DND-41 (cell line): ENCODE data around the gene DGKG.

ENCODE experiments used
- ATAC-seq: fragments of 200-7000 bp; cut with Tn5 transposase; 3 replicates; pipeline ENCODE4 v1.9.1; 2021; ENCODE audit warnings: low read depth; ENCODE audit not compliant: insufficient read depth
- DNase-seq: peaks from one replicate; pipeline ENCODE4 v3.0.0-alpha.2; 2020
- H2AFZ ChIP-seq: 2 replicates; pipeline ENCODE4 v1.6.0; 2012; ENCODE audit warnings: low read depth, low read length
- H3K27ac ChIP-seq: 2 replicates; pipeline ENCODE4 v1.5.1; 2012; ENCODE audit warnings: low read length, inconsistent platforms
- H3K27me3 ChIP-seq: fragments of 200-600 bp; sonication (generic); 2 replicates; pipeline ENCODE4 v1.6.0; 2012; ENCODE audit warnings: low read length, mild to moderate bottlenecking, inconsistent platforms; ENCODE audit not compliant: insufficient read depth, poor library complexity
- H3K36me3 ChIP-seq: 2 replicates; pipeline ENCODE4 v1.5.1; 2012; ENCODE audit warnings: low read length, inconsistent platforms; ENCODE audit not compliant: insufficient read depth
- H3K4me1 ChIP-seq: 2 replicates; pipeline ENCODE4 v1.5.1; 2012; ENCODE audit warnings: mild to moderate bottlenecking, low read length; ENCODE audit not compliant: insufficient read depth
- H3K4me2 ChIP-seq: 2 replicates; pipeline ENCODE4 v1.6.0; 2012; ENCODE audit warnings: mild to moderate bottlenecking, moderate library complexity, low read length, inconsistent platforms; ENCODE audit not compliant: insufficient read depth
- H3K4me3 ChIP-seq, 2 experiments: fragments of 200-600 bp in 1 of 2; shearing (Covaris generic) in 1 of 2; 2 replicates each; pipeline ENCODE4 v1.5.1; 2012 to 2016; ENCODE audit warnings: inconsistent platforms in 2 of 2, low read length in 2 of 2, mild to moderate bottlenecking in 2 of 2, low read depth in 1 of 2, moderate library complexity in 1 of 2
- H3K79me2 ChIP-seq: 2 replicates; pipeline ENCODE4 v1.6.0; 2012; ENCODE audit warnings: low read length, inconsistent platforms; ENCODE audit not compliant: insufficient read depth
- H3K9ac ChIP-seq: 2 replicates; pipeline ENCODE4 v1.6.0; 2012; ENCODE audit warnings: low read depth, mild to moderate bottlenecking, inconsistent platforms, low read length, moderate library complexity
- H3K9me3 ChIP-seq: 2 replicates; pipeline ENCODE4 v1.5.1; 2012; ENCODE audit warnings: low read length, moderate library complexity, mild to moderate bottlenecking, inconsistent platforms; ENCODE audit not compliant: insufficient read depth, severe bottlenecking
- H4K20me1 ChIP-seq: 2 replicates; pipeline ENCODE4 v1.6.0; 2012; ENCODE audit warnings: low read length; ENCODE audit not compliant: insufficient read depth
- EZH2 ChIP-seq: IDR thresholded peaks from 3 replicates; pipeline ENCODE4 v1.6.1; 2012; ENCODE audit warnings: borderline replicate concordance, low read depth, mild to moderate bottlenecking, moderate library complexity, low read length, inconsistent platforms; ENCODE audit not compliant: severe bottlenecking
- TF ChIP-seq, protein P1 (sequence below): IDR thresholded peaks from 2 replicates; pipeline ENCODE4 v1.5.1; 2012; ENCODE audit warnings: borderline replicate concordance, low read length, moderate library complexity, mild to moderate bottlenecking; ENCODE audit not compliant: poor library complexity, severe bottlenecking; ENCODE audit errors: extremely low read depth

The DGKG gene

DNA sequence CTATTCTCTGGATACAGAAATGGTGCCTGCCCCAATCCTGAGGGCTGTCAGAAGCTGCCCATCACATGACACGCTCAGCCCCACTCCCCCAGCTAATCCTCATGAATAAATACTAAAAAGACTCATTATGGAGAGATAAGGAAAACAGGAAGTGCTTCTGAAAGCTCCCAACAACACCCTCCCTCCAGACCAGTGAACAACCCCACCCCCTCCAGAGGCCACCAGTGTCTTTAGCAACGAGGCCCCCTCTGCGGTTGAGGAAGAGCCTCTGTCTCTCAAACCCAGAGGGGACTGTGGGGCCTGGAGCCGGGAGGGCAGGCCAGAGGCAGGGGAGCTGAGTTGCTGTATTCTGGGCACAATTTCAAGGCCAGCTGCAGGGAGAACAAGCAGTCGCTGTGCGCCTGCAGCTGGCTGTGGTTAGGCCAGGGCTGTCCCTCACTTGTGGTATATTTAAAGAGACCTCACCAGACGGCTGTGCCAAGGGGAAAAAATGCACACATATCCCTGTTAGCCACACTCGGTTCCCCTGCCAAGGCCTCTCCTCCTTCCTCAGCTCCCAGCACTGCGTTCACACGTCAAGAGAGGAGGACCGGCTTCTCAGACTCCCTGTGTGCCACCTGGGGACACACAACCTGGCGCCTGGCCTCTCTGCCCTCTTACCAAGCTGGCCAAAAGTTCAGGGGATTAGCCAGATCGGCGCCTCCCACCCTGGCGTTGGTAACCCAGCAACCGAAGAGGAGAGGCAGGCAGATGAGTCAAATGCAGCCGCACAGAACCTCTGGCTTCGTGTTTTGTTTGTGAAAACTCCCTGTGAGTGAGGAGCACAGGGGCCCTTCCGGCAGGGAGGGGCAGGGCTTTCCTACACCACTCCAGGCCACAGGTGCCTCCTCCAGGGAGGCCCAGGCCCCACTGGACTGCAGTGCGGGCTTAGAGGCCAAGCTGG lies 152.0 kb downstream of the DGKG start:
- Histone ChIP-seq H3K79me2 (no peaks in the 10 kb centered on the region), H3K4me2 (peak overlapping the region; percentile 45), H3K9ac (no peak overlapping the region; the same call in 1 of the 2 replicates), H2AFZ (no peak overlapping the region; the same call in 1 of the 2 replicates), H3K4me1 (peaks cover 24% of the 10 kb centered on the region), H3K27me3 (no peaks in the 10 kb centered on the region), H3K4me3 (no peak overlapping the region), H3K36me3 (no peaks in the 10 kb centered on the region), H3K9me3 (no peaks in the 10 kb centered on the region), H3K27ac (peak overlapping the region; percentile 32), H4K20me1 (0 out of 2 replicates have a peak, but pooled peaks cover 7% of the 10 kb centered on the region)
- ATAC-seq (peak; percentile 93), DNase-seq (peak; percentile 79)
- TF ChIP-seq, protein P1, sequence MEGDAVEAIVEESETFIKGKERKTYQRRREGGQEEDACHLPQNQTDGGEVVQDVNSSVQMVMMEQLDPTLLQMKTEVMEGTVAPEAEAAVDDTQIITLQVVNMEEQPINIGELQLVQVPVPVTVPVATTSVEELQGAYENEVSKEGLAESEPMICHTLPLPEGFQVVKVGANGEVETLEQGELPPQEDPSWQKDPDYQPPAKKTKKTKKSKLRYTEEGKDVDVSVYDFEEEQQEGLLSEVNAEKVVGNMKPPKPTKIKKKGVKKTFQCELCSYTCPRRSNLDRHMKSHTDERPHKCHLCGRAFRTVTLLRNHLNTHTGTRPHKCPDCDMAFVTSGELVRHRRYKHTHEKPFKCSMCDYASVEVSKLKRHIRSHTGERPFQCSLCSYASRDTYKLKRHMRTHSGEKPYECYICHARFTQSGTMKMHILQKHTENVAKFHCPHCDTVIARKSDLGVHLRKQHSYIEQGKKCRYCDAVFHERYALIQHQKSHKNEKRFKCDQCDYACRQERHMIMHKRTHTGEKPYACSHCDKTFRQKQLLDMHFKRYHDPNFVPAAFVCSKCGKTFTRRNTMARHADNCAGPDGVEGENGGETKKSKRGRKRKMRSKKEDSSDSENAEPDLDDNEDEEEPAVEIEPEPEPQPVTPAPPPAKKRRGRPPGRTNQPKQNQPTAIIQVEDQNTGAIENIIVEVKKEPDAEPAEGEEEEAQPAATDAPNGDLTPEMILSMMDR = no peak
- TF ChIP-seq EZH2 = no peak

DNA sequence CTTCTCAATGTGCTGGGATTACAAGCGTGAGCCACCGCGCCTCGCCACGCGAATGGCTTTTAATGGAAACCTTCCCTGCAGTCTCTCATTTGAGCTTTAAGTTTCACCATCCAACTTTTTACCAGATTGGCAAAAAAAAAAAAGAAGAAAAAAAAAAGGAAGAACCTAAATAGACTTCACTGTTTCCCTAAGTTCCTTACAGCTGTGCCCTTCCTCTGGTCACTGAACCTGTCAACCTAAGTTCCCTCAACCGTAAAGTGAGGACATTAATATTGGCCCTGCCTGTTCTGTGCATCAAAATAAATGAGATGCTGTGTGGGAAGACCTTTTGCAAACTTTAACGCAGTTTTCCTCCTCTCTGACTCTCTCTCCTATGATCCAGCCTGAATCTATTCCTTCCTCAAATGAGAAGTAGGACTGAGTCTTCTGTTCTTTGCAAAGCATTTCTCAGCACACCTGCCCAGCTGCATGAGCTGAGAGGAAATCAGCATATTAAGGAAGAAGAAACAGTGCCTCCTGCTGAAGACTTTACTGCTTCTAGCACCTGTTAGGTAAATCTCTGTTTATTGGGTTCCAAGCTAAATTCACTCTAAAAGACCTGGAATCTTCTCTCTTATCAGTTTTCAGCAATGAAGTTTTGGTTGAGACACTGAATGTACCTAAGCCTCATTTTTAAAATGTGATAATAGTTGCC lies 153.6 kb downstream of the DGKG start:
- H3K79me2 ChIP-seq = no peaks in the 10 kb centered on the region
- no peaks in the 10 kb centered on the region for H3K36me3 ChIP-seq
- H3K27ac ChIP-seq = no peak overlapping the region
- no peaks in the 10 kb centered on the region for H3K9me3 ChIP-seq
- H3K27me3 ChIP-seq = no peaks in the 10 kb centered on the region
- H2AFZ ChIP-seq = no peak overlapping the region
- DNase-seq (no peak), ATAC-seq (no peak)
- no peak overlapping the region for H3K4me2 ChIP-seq
- 0 out of 2 replicates have a peak, but pooled peaks cover 7% of the 10 kb centered on the region for H4K20me1 ChIP-seq
- no peak overlapping the region for H3K4me3 ChIP-seq
- H3K9ac ChIP-seq = no peak overlapping the region
- H3K4me1 ChIP-seq = peaks cover 24% of the 10 kb centered on the region
- no peak for TF ChIP-seq EZH2
- TF ChIP-seq, protein P1 = peak; percentile 39

DNA sequence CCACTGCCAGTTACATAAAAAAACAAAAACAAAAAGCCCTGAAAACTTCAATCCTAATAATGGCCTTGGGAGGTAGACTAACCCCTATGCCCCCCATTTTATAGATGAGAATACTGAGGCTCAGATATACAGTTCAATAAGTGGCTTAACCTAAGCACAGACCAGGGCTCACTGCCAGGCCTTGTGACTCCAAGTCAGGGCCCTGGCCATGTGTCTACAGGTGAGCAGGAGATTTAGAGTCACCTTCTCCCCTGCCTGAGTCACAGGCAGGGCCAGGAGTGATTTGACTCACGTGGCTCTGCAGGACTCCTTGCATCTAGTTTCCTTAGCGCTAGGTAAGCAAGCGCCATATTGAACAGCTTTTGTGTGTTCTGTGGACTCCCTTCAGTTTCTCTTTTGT lies 154.5 kb downstream of the DGKG start:
- DNase-seq = no peak
- 0 out of 2 replicates have a peak, but pooled peaks cover 7% of the 10 kb centered on the region for H4K20me1 ChIP-seq
- no peaks in the 10 kb centered on the region for H3K9me3 ChIP-seq
- no peak overlapping the region for H3K4me2 ChIP-seq
- no peak overlapping the region for H3K27ac ChIP-seq
- H3K4me3 ChIP-seq = no peak overlapping the region
- H3K4me1 ChIP-seq = peaks cover 24% of the 10 kb centered on the region
- H3K79me2 ChIP-seq = no peaks in the 10 kb centered on the region
- no peak overlapping the region for H2AFZ ChIP-seq
- no peak overlapping the region for H3K9ac ChIP-seq
- no peaks in the 10 kb centered on the region for H3K27me3 ChIP-seq
- ATAC-seq = no peak
- TF ChIP-seq, protein P1 = no peak
- no peak for TF ChIP-seq EZH2
- H3K36me3 ChIP-seq = no peaks in the 10 kb centered on the region
